Measurements from ENCODE around the gene GLRA1. TPM values are rescaled to one million over a fixed set of nuclear protein-coding genes. Genes with fewer than 3 reads are reported as not detected.
"Not testable (repeated sequence)": the region's sequence is repeated elsewhere in the genome, so short reads cannot be mapped to it uniquely, and the experiment has no call there.

GLRA1 gene
- total and polyA plus RNA-seq, 9 donors: 0.13 TPM; not detected in 8

DNA sequence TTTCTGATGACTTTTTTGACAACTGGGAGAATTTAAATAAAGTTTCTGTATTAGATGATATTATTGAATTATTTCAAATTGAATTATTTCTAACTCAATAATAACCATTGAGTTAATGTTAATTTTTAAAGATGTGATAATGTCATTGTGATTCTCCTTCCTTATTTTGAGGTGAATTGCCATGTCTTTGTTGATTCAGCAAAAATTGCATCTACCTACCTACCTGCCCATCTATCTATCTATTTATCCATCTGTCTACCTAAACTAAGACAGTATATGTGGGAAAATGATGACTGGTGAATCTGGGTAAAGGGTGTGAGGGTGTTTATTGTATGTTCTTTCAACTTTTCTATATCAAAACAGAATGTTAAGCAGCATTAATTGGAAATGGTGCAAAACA, 77.9 kb downstream of the GLRA1 start:
- H3K4me3 ChIP-seq (ENCODE audit: low read length): no peak overlapping the region
- H3K27ac ChIP-seq (ENCODE audit: low read length): no peak overlapping the region
- H3K36me3 ChIP-seq (ENCODE audit: control insufficient read depth, insufficient read depth, low read length): no peaks in the 10 kb centered on the region
- no peaks in the 10 kb centered on the region for H3K4me1 ChIP-seq (ENCODE audit: control insufficient read depth, insufficient read depth, low read length)
- no peaks in the 10 kb centered on the region for H3K9me3 ChIP-seq (replicated peaks; ENCODE audit: control insufficient read depth, low read depth, low read length)
- H3K27me3 ChIP-seq (ENCODE audit: control insufficient read depth, insufficient read depth, low read length): no peaks in the 10 kb centered on the region
- no peak for DNase-seq

DNA sequence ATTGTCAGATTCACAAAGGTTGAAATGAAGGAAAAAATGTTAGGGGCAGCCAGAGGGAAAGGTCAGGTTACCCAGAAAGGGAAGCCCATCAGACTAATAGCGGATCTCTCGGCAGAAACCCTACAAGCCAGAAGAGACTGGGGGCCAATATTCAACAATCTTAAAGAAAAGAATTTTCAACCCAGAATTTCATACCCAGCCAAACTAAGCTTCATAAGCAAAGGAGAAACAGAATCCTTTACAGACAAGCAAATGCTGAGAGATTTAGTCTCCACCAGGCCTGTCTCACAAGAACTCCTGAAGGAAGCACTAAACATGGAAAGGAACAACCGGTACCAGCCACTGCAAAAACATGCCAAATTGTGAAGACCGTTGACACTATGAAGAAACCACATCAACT, 91.8 kb downstream of the GLRA1 start:
- not testable (repeated sequence) for H3K27ac ChIP-seq (ENCODE audit: low read length); DNase-seq; H3K4me1 ChIP-seq (ENCODE audit: control insufficient read depth, insufficient read depth, low read length); H3K36me3 ChIP-seq (ENCODE audit: control insufficient read depth, insufficient read depth, low read length); H3K4me3 ChIP-seq (ENCODE audit: low read length); H3K27me3 ChIP-seq (ENCODE audit: control insufficient read depth, insufficient read depth, low read length)
- H3K9me3 ChIP-seq (replicated peaks; ENCODE audit: control insufficient read depth, low read depth, low read length): peaks cover 20% of the 10 kb centered on the region
- 100% methylated on average over 1 of the region's 4 CpGs for WGBS (ENCODE audit: insufficient coverage)

GRCh38 chr5:151829370-151829769, 95.3 kb downstream of the GLRA1 start:
- no CpG with 5 or more reads among the region's 1 CpG for WGBS (ENCODE audit: insufficient coverage)
- Histone ChIP-seq H3K27ac (ENCODE audit: low read length) (no peak overlapping the region), H3K4me1 (ENCODE audit: control insufficient read depth, insufficient read depth, low read length) (peaks cover 2% of the 10 kb centered on the region), H3K4me3 (ENCODE audit: low read length) (no peak overlapping the region), H3K27me3 (ENCODE audit: control insufficient read depth, insufficient read depth, low read length) (no peaks in the 10 kb centered on the region), H3K36me3 (ENCODE audit: control insufficient read depth, insufficient read depth, low read length) (no peaks in the 10 kb centered on the region), H3K9me3 (replicated peaks; ENCODE audit: control insufficient read depth, low read depth, low read length) (peaks cover 20% of the 10 kb centered on the region)
- DNase-seq: no peak

- DNase-seq: peak; percentile 91
- no peak overlapping the region for H3K27ac ChIP-seq (ENCODE audit: low read length)
- peaks cover 2% of the 10 kb centered on the region for H3K9me3 ChIP-seq (replicated peaks; ENCODE audit: control insufficient read depth, low read depth, low read length)
- WGBS (ENCODE audit: insufficient coverage): no CpG with 5 or more reads among the region's 1 CpG
- H3K27me3 ChIP-seq (ENCODE audit: control insufficient read depth, insufficient read depth, low read length): no peaks in the 10 kb centered on the region
- H3K4me3 ChIP-seq (ENCODE audit: low read length): no peak overlapping the region
- peaks cover 2% of the 10 kb centered on the region for H3K4me1 ChIP-seq (ENCODE audit: control insufficient read depth, insufficient read depth, low read length)
- H3K36me3 ChIP-seq (ENCODE audit: control insufficient read depth, insufficient read depth, low read length): peaks cover 2% of the 10 kb centered on the region
Measured at GRCh38 chr5:151825445-151825844, 99.2 kb downstream of the GLRA1 start.

DNA sequence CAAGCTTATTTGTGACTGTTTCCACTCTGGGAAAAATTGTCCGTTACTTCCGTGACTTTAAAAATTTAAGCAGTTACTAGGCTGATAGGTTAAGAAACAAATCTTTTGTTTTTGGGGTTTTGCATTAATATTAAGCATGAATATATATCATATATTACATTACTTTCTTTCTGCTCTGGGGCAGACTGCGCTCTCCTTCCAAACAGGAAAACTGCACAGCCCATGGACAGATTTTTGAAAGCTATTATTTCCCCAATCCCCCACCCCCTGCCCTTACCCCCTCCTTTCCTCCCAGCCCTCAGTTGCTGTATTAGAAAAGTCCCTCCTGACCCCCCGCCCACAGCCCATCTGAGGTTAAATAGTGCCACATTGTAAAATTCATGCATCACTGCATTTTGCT, 102.5 kb downstream of the GLRA1 start:
- no peak for DNase-seq
- Histone ChIP-seq H3K4me1 (ENCODE audit: control insufficient read depth, insufficient read depth, low read length) (peaks cover 2% of the 10 kb centered on the region), H3K36me3 (ENCODE audit: control insufficient read depth, insufficient read depth, low read length) (peaks cover 2% of the 10 kb centered on the region), H3K9me3 (replicated peaks; ENCODE audit: control insufficient read depth, low read depth, low read length) (no peaks in the 10 kb centered on the region), H3K27ac (ENCODE audit: low read length) (no peak overlapping the region), H3K27me3 (ENCODE audit: control insufficient read depth, insufficient read depth, low read length) (no peaks in the 10 kb centered on the region), H3K4me3 (ENCODE audit: low read length) (no peak overlapping the region)
- WGBS (ENCODE audit: insufficient coverage): no CpG with 5 or more reads among the region's 4 CpGs

GRCh38 chr5:151820903-151821302, 103.7 kb downstream of the GLRA1 start:
- H3K9me3 ChIP-seq (replicated peaks; ENCODE audit: control insufficient read depth, low read depth, low read length): no peaks in the 10 kb centered on the region
- peaks cover 2% of the 10 kb centered on the region for H3K36me3 ChIP-seq (ENCODE audit: control insufficient read depth, insufficient read depth, low read length)
- WGBS (ENCODE audit: insufficient coverage): no CpG with 5 or more reads among the region's 1 CpG
- no peak overlapping the region for H3K27ac ChIP-seq (ENCODE audit: low read length)
- no peak for DNase-seq
- peaks cover 2% of the 10 kb centered on the region for H3K4me1 ChIP-seq (ENCODE audit: control insufficient read depth, insufficient read depth, low read length)
- no peak overlapping the region for H3K4me3 ChIP-seq (ENCODE audit: low read length)
- no peaks in the 10 kb centered on the region for H3K27me3 ChIP-seq (ENCODE audit: control insufficient read depth, insufficient read depth, low read length)

GRCh38 chr5:151820271-151820670, 104.4 kb downstream of the GLRA1 start:
- Histone ChIP-seq H3K4me3 (ENCODE audit: low read length) (no peak overlapping the region), H3K9me3 (replicated peaks; ENCODE audit: control insufficient read depth, low read depth, low read length) (no peaks in the 10 kb centered on the region), H3K36me3 (ENCODE audit: control insufficient read depth, insufficient read depth, low read length) (peaks cover 5% of the 10 kb centered on the region), H3K27me3 (ENCODE audit: control insufficient read depth, insufficient read depth, low read length) (no peaks in the 10 kb centered on the region), H3K4me1 (ENCODE audit: control insufficient read depth, insufficient read depth, low read length) (no peaks in the 10 kb centered on the region), H3K27ac (ENCODE audit: low read length) (no peak overlapping the region)
- peak; percentile 30 for DNase-seq
- WGBS (ENCODE audit: insufficient coverage): no CpG with 5 or more reads among the region's 3 CpGs

DNA sequence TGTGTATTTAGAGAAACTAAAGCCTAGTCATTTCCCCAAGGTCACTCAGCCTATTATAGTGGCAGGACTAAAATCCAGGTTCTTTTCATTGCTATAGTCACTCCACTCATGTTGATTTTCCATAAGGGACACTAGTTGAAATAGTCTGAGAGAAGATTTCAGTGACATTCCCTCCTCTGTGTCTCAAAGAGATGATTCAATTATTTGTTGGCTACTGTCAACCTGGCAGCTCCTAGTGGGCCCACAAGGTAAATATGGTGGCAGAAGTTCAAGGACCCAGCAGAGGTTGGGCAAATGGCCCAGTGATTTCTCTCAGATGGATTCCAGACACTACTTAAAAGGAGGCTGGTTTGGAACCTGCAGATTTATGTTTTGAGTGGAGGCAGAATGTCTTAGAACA, 104.8 kb downstream of the GLRA1 start:
- H3K4me1 ChIP-seq (ENCODE audit: control insufficient read depth, insufficient read depth, low read length): peaks cover 2% of the 10 kb centered on the region
- H3K36me3 ChIP-seq (ENCODE audit: control insufficient read depth, insufficient read depth, low read length): peaks cover 8% of the 10 kb centered on the region
- H3K27ac ChIP-seq (ENCODE audit: low read length): no peak overlapping the region
- no peak overlapping the region for H3K4me3 ChIP-seq (ENCODE audit: low read length)
- H3K9me3 ChIP-seq (replicated peaks; ENCODE audit: control insufficient read depth, low read depth, low read length): no peaks in the 10 kb centered on the region
- no peaks in the 10 kb centered on the region for H3K27me3 ChIP-seq (ENCODE audit: control insufficient read depth, insufficient read depth, low read length)
- no peak for DNase-seq

GRCh38 chr5:151815051-151815450, 109.6 kb downstream of the GLRA1 start:
- no peaks in the 10 kb centered on the region for H3K27me3 ChIP-seq (ENCODE audit: control insufficient read depth, insufficient read depth, low read length)
- no peak overlapping the region for H3K27ac ChIP-seq (ENCODE audit: low read length)
- no peak for DNase-seq
- WGBS (ENCODE audit: insufficient coverage): no CpG with 5 or more reads among the region's 1 CpG
- H3K4me1 ChIP-seq (ENCODE audit: control insufficient read depth, insufficient read depth, low read length): peaks cover 2% of the 10 kb centered on the region
- no peaks in the 10 kb centered on the region for H3K9me3 ChIP-seq (replicated peaks; ENCODE audit: control insufficient read depth, low read depth, low read length)
- peaks cover 17% of the 10 kb centered on the region for H3K36me3 ChIP-seq (ENCODE audit: control insufficient read depth, insufficient read depth, low read length)
- H3K4me3 ChIP-seq (ENCODE audit: low read length): no peak overlapping the region

GRCh38 chr5:151812757-151813309, 111.8 kb downstream of the GLRA1 start:
- Histone ChIP-seq H3K27ac (ENCODE audit: low read length) (no peak overlapping the region), H3K27me3 (ENCODE audit: control insufficient read depth, insufficient read depth, low read length) (no peaks in the 10 kb centered on the region), H3K4me1 (ENCODE audit: control insufficient read depth, insufficient read depth, low read length) (peaks cover 2% of the 10 kb centered on the region), H3K36me3 (ENCODE audit: control insufficient read depth, insufficient read depth, low read length) (peaks cover 23% of the 10 kb centered on the region), H3K9me3 (replicated peaks; ENCODE audit: control insufficient read depth, low read depth, low read length) (no peaks in the 10 kb centered on the region), H3K4me3 (ENCODE audit: low read length) (no peak overlapping the region)
- DNase-seq: peak; percentile 27
- WGBS (ENCODE audit: insufficient coverage): 57% methylated on average over 1 of the region's 2 CpGs

Data from muscle of leg (tissue), 11 donors.